Mononuclear cell (primary cell): ENCODE data around the gene PFAS. TPM values are rescaled to one million over a fixed set of nuclear protein-coding genes. Genes with fewer than 3 reads are reported as not detected.
A peak's percentile ranks its signal among the peaks of the same experiment; 100 is the strongest.
"Not testable (repeated sequence)": the region's sequence is repeated elsewhere in the genome, so short reads cannot be mapped to it uniquely, and the experiment has no call there.

Source experiments
- H3K27me3 ChIP-seq: 2 replicates; pipeline ENCODE4 v1.6.0; 2011; ENCODE audit warnings: low read length, control low read depth; ENCODE audit not compliant: insufficient read depth
- H3K4me1 ChIP-seq: 2 replicates; pipeline ENCODE4 v1.5.1; 2011; ENCODE audit warnings: mild to moderate bottlenecking, low read length, control low read depth; ENCODE audit not compliant: insufficient read depth
- H3K4me3 ChIP-seq: 2 replicates; pipeline ENCODE4 v1.5.1; 2011; ENCODE audit warnings: mild to moderate bottlenecking, low read length, moderate library complexity
- H3K9me3 ChIP-seq: 2 replicates; pipeline ENCODE4 v1.5.1; 2011; ENCODE audit warnings: low read depth, mild to moderate bottlenecking, control low read depth, low read length
- total RNA-seq: library from RNA; depleted of rRNA; stranded (reverse); fragments of >200 nt; gene quantifications from one replicate; pipeline ENCODE4 v1.2.3, GENCODE V29; 2012

The PFAS gene
- total RNA-seq, 1 donor = 6.0 TPM

GRCh38 chr17:8249621-8250500, 772 bp downstream of the PFAS start:
- no peaks in the 10 kb centered on the region for H3K9me3 ChIP-seq
- peaks cover 31% of the 10 kb centered on the region for H3K4me1 ChIP-seq
- peak overlapping the region; percentile 99 for H3K4me3 ChIP-seq
- H3K27me3 ChIP-seq = no peaks in the 10 kb centered on the region

DNA sequence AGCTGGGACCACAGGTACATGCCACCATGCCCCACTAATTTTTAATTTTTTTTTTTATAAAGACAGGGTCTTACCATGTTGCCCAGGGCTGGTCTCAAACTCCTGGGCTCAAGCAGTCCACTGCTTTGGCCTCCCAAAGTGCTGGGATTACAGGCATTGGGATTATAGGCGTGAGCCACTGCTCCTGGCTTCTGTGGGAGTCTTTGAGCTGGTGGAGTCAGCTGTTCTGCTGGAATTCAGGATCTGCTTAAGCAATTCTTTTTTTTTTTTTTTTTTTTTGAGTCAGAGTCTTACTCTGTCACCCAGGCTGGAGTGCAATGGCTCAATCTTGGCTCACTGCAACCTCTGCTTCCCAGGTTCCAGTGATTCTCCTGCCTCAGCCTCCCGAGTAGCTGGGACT, 2.3 kb downstream of the PFAS start:
- not testable (repeated sequence) for H3K27me3 ChIP-seq, H3K4me3 ChIP-seq, H3K9me3 ChIP-seq
- peaks cover 22% of the 10 kb centered on the region for H3K4me1 ChIP-seq

- no peaks in the 10 kb centered on the region for H3K27me3 ChIP-seq
- H3K4me1 ChIP-seq = peaks cover 12% of the 10 kb centered on the region
- H3K9me3 ChIP-seq = no peaks in the 10 kb centered on the region
- H3K4me3 ChIP-seq = no peak overlapping the region
These were observed 4.7 kb downstream of the PFAS start for GRCh38 chr17:8253801-8254200.

DNA sequence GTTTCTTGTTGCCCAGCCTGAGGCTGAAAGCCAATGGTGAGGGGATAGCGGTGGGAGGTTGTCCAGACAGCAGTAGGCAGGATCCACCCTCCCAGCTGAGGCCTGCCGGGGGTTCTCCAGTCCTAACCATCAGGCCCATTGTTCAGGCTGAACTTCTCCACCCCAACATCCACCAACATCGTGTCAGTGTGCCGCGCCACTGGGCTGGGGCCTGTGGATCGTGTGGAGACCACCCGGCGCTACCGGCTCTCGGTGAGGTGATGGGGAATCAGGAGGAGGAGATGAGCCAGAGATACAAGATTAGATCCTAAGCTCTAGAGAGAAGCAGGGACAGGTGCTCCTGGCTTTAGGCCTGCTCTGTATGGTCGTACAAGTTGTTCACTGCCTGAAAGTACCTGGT, 5.8 kb downstream of the PFAS start:
- no peaks in the 10 kb centered on the region for H3K27me3 ChIP-seq
- H3K4me1 ChIP-seq = peaks cover 4% of the 10 kb centered on the region

GRCh38 chr17:8255499-8255898, 6.4 kb downstream of the PFAS start:
- Histone ChIP-seq H3K4me1 (no peaks in the 10 kb centered on the region), H3K9me3 (no peaks in the 10 kb centered on the region), H3K27me3 (no peaks in the 10 kb centered on the region), H3K4me3 (no peak overlapping the region)

More for the DNA sequence above, 5.8 kb downstream of the PFAS start:
- Histone ChIP-seq H3K9me3 (no peaks in the 10 kb centered on the region), H3K4me3 (no peak overlapping the region)

DNA sequence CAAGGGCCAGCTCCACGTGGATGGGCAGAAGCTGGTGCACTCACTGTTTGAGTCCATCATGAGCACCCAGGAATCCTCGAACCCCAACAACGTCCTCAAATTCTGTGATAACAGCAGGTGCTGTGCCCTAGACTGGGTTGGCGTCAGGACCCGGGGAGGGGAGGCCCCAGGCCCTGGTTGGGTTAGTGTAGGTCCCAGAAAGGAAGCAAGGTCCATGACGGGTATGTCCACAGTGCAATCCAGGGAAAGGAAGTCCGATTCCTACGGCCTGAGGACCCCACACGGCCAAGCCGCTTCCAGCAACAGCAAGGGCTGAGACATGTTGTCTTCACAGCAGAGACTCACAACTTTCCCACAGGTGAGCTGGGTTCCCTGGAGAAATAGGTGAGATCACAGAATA, 7.2 kb downstream of the PFAS start:
- no peak overlapping the region for H3K4me3 ChIP-seq
- H3K4me1 ChIP-seq = no peaks in the 10 kb centered on the region
- no peaks in the 10 kb centered on the region for H3K9me3 ChIP-seq
- H3K27me3 ChIP-seq = no peaks in the 10 kb centered on the region

DNA sequence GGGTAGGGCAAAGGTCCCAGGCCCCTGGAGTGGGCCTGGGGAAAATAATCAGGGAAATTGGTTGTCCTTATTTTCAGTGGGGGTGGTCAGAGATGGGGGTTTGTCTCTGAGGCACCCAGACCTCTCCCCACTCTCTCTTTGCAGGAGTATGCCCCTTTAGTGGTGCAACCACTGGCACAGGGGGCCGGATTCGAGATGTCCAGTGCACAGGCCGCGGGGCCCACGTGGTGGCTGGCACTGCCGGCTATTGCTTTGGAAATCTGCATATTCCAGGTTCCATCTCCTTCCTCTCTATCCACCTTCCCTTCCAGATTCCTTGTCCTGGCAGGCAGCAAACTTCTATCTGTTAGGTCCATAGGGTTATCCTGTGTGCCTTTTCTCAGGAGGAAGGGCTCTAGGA, 7.6 kb downstream of the PFAS start:
- H3K4me1 ChIP-seq = no peaks in the 10 kb centered on the region

GRCh38 chr17:8257801-8258200, 8.7 kb downstream of the PFAS start:
- no peaks in the 10 kb centered on the region for H3K4me1 ChIP-seq
- H3K27me3 ChIP-seq = no peaks in the 10 kb centered on the region
- no peaks in the 10 kb centered on the region for H3K9me3 ChIP-seq
- H3K4me3 ChIP-seq = no peak overlapping the region

More for the DNA sequence above, 7.6 kb downstream of the PFAS start:
- no peaks in the 10 kb centered on the region for H3K9me3 ChIP-seq
- H3K4me3 ChIP-seq = no peak overlapping the region
- no peaks in the 10 kb centered on the region for H3K27me3 ChIP-seq

DNA sequence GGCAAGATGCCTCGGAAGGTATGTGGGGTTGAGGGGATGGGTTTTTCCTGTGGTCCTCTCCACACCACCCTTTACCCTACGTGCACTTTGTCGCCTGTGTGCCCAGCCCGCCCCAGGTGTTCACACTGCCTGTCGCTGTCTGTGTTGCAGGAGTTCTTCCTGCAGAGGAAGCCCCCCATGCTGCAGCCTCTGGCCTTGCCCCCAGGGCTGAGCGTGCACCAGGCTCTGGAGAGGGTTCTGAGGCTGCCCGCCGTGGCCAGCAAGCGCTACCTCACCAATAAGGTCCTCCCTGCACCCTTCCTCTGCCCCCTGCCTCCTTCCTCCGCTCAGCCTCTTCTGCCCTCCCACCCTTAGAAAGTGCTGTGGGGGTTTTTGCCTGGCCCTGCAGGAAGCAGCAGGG, 15.2 kb downstream of the PFAS start:
- no peaks in the 10 kb centered on the region for H3K4me1 ChIP-seq
- H3K4me3 ChIP-seq = no peak overlapping the region
- H3K27me3 ChIP-seq = no peaks in the 10 kb centered on the region
- H3K9me3 ChIP-seq = no peaks in the 10 kb centered on the region

DNA sequence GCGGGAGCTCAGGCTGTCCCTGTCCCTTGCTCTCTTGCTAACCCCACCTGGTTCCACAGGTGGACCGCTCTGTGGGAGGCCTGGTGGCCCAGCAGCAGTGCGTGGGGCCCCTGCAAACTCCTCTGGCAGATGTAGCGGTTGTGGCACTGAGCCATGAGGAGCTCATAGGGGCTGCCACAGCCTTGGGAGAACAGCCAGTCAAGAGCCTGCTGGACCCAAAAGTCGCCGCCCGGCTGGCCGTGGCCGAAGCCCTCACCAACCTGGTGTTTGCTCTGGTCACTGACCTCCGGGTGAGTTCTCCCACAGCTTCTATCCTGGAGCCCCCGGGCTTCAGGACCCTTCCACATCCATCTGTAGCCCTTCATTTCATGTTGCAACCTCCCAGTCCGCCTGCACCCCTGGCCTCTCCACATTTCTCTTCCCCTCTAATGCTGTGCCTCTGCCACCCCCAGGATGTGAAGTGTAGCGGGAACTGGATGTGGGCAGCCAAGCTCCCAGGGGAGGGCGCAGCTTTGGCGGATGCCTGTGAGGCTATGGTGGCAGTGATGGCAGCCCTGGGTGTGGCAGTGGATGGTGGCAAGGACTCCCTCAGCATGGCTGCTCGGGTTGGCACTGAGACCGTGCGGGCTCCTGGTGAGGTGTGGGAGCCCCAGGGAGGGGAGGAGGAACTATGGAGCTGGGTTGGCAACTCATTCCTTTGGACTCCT, 15.9 kb downstream of the PFAS start:
- Histone ChIP-seq H3K9me3 (no peaks in the 10 kb centered on the region), H3K4me3 (no peak overlapping the region), H3K27me3 (no peaks in the 10 kb centered on the region), H3K4me1 (no peaks in the 10 kb centered on the region)

DNA sequence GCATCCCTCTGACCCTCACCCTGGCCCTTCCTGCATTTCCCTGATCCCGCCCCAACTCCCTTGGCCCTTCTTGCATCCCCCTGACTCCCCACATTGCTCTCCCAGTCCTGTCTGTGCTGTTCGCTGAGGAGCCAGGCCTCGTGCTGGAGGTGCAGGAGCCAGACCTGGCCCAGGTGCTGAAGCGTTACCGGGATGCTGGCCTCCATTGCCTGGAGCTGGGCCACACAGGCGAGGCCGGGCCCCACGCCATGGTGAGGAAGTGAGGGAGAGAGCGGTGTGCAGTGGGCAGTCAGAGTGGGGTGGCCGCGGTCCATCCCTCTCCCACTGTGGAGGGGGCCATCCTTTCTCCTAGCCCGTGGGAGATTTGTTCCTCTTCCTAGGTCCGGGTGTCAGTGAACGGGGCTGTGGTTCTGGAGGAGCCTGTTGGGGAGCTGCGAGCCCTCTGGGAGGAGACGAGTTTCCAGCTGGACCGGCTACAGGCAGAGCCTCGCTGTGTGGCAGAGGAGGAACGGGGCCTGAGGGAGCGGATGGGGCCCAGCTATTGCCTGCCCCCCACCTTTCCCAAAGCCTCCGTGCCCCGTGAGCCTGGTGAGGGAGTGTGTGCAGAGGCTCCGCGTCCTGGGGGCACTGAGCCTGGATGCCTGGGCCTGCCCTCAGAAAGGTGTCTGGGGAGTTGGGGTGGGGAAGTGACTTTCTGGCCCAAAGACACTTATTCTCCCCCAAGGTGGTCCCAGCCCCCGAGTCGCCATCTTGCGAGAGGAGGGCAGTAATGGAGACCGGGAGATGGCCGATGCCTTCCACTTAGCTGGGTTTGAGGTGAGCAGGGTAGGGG, 17.8 kb downstream of the PFAS start:
- H3K4me3 ChIP-seq = no peak overlapping the region
- H3K4me1 ChIP-seq = no peaks in the 10 kb centered on the region
- no peaks in the 10 kb centered on the region for H3K27me3 ChIP-seq
- no peaks in the 10 kb centered on the region for H3K9me3 ChIP-seq

DNA sequence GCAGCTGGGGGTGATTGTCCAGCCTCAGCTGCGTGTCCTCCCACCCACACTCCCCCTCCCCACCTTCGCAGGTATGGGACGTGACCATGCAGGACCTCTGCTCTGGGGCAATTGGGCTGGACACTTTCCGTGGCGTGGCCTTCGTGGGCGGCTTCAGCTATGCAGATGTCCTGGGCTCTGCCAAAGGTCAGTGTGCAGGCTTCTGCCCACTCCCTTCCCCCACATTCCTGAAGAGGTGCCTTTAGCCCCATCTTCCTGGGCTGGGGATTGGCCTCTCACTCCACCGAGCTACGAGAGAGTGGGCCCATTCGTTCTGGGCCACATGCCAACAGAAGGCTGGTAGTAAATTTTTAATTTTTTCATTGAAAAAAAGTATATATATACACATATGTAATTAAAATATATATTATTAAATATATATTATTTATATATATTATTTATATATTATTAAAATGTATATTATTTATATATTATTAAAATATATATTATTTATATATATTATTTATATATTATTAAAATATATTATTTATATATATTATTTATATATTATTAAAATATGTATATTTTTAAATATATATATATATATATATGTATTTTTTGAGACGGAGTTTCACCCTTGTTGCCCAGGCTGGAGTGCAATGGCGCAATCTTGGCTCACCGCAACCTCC, 18.5 kb downstream of the PFAS start:
- Histone ChIP-seq H3K4me1 (no peaks in the 10 kb centered on the region), H3K27me3 (no peaks in the 10 kb centered on the region), H3K9me3 (no peaks in the 10 kb centered on the region), H3K4me3 (no peak overlapping the region)

DNA sequence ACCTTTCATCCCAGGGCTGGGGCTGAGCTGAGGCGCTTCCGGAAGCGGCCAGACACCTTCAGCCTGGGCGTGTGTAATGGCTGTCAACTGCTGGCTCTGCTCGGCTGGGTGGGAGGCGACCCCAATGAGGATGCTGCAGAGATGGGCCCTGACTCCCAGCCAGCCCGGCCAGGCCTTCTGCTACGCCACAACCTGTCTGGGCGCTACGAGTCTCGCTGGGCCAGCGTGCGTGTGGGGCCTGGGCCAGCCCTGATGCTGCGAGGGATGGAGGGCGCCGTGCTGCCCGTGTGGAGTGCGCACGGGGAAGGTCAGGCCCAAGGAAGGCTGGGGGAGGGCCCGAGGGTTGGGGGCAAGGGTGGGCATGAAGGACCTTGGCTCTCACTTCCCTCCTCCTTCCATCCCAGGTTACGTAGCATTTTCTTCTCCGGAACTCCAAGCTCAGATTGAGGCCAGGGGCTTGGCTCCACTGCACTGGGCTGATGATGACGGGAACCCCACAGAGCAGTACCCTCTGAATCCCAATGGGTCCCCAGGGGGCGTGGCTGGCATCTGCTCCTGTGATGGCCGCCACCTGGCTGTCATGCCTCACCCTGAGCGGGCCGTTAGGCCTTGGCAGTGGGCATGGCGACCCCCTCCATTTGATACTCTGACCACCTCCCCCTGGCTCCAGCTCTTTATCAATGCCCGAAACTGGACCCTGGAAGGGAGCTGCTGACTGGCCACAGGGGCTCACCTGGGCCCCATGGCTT, 19.6 kb downstream of the PFAS start:
- Histone ChIP-seq H3K9me3 (no peaks in the 10 kb centered on the region), H3K27me3 (no peaks in the 10 kb centered on the region), H3K4me1 (no peaks in the 10 kb centered on the region), H3K4me3 (no peak overlapping the region)

DNA sequence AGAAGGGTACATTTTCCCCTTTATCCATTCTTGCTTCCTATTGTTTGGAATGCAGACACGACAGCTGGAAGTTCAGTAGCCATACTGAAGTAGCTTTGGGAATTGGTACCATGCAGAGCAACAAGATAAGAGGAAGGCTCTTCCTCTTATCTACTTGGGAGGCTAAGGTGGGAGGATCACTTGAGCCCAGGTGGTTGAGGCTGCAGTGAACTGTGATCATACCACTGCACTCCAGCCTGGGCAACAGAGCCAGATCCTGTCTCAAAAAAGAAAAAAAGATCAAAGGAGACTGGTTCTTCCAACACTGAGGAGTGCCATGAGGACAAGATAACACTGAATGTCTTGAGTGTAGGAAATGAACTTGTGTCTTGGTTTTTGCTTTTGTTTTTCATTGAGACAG, 23.3 kb downstream of the PFAS start:
- H3K4me3 ChIP-seq = no peak overlapping the region
- no peaks in the 10 kb centered on the region for H3K27me3 ChIP-seq
- no peaks in the 10 kb centered on the region for H3K9me3 ChIP-seq
- H3K4me1 ChIP-seq = no peaks in the 10 kb centered on the region
